ENCODE results near the gene GRIK5. TPM values are rescaled to one million over a fixed set of nuclear protein-coding genes. Genes with fewer than 3 reads are reported as not detected.

Gene GRIK5
- total RNA-seq, 1 experiment from 2014 or later: 0.48 TPM

GRCh38 chr19:42023943-42024260 lies 46.1 kb downstream of the GRIK5 start:
- Histone ChIP-seq H3K27me3 (replicated peaks; ENCODE audit: control insufficient read depth, insufficient read depth, low read length) (no peaks in the 10 kb centered on the region; the same call in none of the 2 replicates), H3K4me1 (no peaks in the 10 kb centered on the region), H3K9me3 (no peaks in the 10 kb centered on the region), H3K4me3 (ENCODE audit: low read depth, low read length) (no peak overlapping the region), H3K36me3 (ENCODE audit: control insufficient read depth, insufficient read depth, low read length) (no peaks in the 10 kb centered on the region)
- ChIA-PET CTCF (no interaction called here), POLR2A (no interaction called here)
- no peaks in the 10 kb centered on the region for H3K36me3 Mint-ChIP-seq (ENCODE audit: insufficient read depth, unreplicated experiment)
- intact Hi-C loops (cut with micrococcal nuclease; ENCODE audit: unreplicated experiment): no loop called here
- no peak for DNase-seq
- H3K27me3 Mint-ChIP-seq (ENCODE audit: insufficient read depth, unreplicated experiment): peaks cover 26% of the 10 kb centered on the region
- peaks cover 8% of the 10 kb centered on the region for H3K9me3 Mint-ChIP-seq (ENCODE audit: unreplicated experiment)
- BruUV-seq (replicated peaks): no TSS peak
- no peaks in the 10 kb centered on the region for H3K4me1 Mint-ChIP-seq (ENCODE audit: low read depth, unreplicated experiment)
- no peak overlapping the region for H3K27ac Mint-ChIP-seq (ENCODE audit: unreplicated experiment)
- TF ChIP-seq, protein P1, sequence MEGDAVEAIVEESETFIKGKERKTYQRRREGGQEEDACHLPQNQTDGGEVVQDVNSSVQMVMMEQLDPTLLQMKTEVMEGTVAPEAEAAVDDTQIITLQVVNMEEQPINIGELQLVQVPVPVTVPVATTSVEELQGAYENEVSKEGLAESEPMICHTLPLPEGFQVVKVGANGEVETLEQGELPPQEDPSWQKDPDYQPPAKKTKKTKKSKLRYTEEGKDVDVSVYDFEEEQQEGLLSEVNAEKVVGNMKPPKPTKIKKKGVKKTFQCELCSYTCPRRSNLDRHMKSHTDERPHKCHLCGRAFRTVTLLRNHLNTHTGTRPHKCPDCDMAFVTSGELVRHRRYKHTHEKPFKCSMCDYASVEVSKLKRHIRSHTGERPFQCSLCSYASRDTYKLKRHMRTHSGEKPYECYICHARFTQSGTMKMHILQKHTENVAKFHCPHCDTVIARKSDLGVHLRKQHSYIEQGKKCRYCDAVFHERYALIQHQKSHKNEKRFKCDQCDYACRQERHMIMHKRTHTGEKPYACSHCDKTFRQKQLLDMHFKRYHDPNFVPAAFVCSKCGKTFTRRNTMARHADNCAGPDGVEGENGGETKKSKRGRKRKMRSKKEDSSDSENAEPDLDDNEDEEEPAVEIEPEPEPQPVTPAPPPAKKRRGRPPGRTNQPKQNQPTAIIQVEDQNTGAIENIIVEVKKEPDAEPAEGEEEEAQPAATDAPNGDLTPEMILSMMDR (IDR thresholded peaks at IDR 0.05; ENCODE audit: insufficient read depth in 1 of 2, low read depth in 1 of 2, low read length in 1 of 2, severe bottlenecking in 1 of 2, unreplicated experiment in 1 of 2): no peak
- H3K4me3 Mint-ChIP-seq (ENCODE audit: unreplicated experiment): no peak overlapping the region

- BruUV-seq (replicated peaks): no TSS peak
- Histone ChIP-seq H3K4me1 (no peaks in the 10 kb centered on the region), H3K36me3 (ENCODE audit: control insufficient read depth, insufficient read depth, low read length) (no peaks in the 10 kb centered on the region), H3K9me3 (no peaks in the 10 kb centered on the region), H3K27me3 (replicated peaks; ENCODE audit: control insufficient read depth, insufficient read depth, low read length) (no peaks in the 10 kb centered on the region; the same call in 1 of the 2 replicates), H3K4me3 (ENCODE audit: low read depth, low read length) (no peak overlapping the region)
- intact Hi-C loops (cut with micrococcal nuclease; ENCODE audit: unreplicated experiment): no loop called here
- Mint-ChIP-seq H3K27ac (ENCODE audit: unreplicated experiment) (no peak overlapping the region), H3K4me1 (ENCODE audit: low read depth, unreplicated experiment) (no peaks in the 10 kb centered on the region), H3K9me3 (ENCODE audit: unreplicated experiment) (peaks cover 8% of the 10 kb centered on the region), H3K4me3 (ENCODE audit: unreplicated experiment) (no peak overlapping the region), H3K36me3 (ENCODE audit: insufficient read depth, unreplicated experiment) (no peaks in the 10 kb centered on the region), H3K27me3 (ENCODE audit: insufficient read depth, unreplicated experiment) (peaks cover 26% of the 10 kb centered on the region)
- ChIA-PET CTCF (no interaction called here), POLR2A (no interaction called here)
- TF ChIP-seq, protein P1 (IDR thresholded peaks at IDR 0.05; ENCODE audit: insufficient read depth in 1 of 2, low read depth in 1 of 2, low read length in 1 of 2, severe bottlenecking in 1 of 2, unreplicated experiment in 1 of 2): peak; percentile 37 to 41
- peak; percentile 45 to 47 for DNase-seq
Measured at GRCh38 chr19:42023121-42023942, 46.7 kb downstream of the GRIK5 start.

DNA sequence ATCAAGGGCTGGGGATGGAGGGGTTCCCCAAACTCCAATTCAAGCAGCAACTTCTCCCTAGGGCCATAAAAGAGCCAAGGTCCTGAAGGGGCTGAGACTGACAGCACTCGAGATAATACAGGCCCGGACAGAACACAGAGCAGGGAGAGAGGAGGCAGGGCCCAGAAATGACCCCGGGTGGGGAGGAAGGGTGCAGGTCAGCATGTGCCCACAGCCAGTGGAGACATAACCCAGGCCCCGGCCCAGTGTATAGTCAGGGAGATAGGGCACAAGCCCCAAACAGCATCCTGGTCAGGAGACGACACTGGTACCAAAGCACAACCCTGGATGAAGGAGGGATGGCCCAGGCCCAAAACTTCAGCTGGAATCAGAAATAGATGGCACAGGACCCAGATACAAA lies 47.4 kb downstream of the GRIK5 start:
- CTCF ChIA-PET: no interaction called here

More for the DNA sequence above, 47.4 kb downstream of the GRIK5 start:
- intact Hi-C loops (cut with micrococcal nuclease; ENCODE audit: unreplicated experiment): no loop called here
- BruUV-seq (replicated peaks): no TSS peak
- POLR2A ChIA-PET: no interaction called here
- Mint-ChIP-seq H3K27ac (ENCODE audit: unreplicated experiment) (no peak overlapping the region), H3K36me3 (ENCODE audit: insufficient read depth, unreplicated experiment) (no peaks in the 10 kb centered on the region), H3K4me3 (ENCODE audit: unreplicated experiment) (no peak overlapping the region), H3K4me1 (ENCODE audit: low read depth, unreplicated experiment) (no peaks in the 10 kb centered on the region), H3K9me3 (ENCODE audit: unreplicated experiment) (peaks cover 8% of the 10 kb centered on the region), H3K27me3 (ENCODE audit: insufficient read depth, unreplicated experiment) (peaks cover 28% of the 10 kb centered on the region)
- Histone ChIP-seq H3K4me1 (no peaks in the 10 kb centered on the region), H3K27me3 (replicated peaks; ENCODE audit: control insufficient read depth, insufficient read depth, low read length) (no peaks in the 10 kb centered on the region; the same call in 1 of the 2 replicates), H3K4me3 (ENCODE audit: low read depth, low read length) (no peak overlapping the region), H3K36me3 (ENCODE audit: control insufficient read depth, insufficient read depth, low read length) (no peaks in the 10 kb centered on the region), H3K9me3 (no peaks in the 10 kb centered on the region)
- TF ChIP-seq, protein P1 (IDR thresholded peaks at IDR 0.05; ENCODE audit: insufficient read depth in 1 of 2, low read depth in 1 of 2, low read length in 1 of 2, severe bottlenecking in 1 of 2, unreplicated experiment in 1 of 2): no peak
- no peak for DNase-seq
